ENCODE data around the gene CC2D1B.
A peak's percentile ranks its signal among the peaks of the same experiment; 100 is the strongest.

CC2D1B gene

GRCh38 chr1:52328615-52329014 is 37.4 kb downstream of the CC2D1B start:
- TF ChIP-seq ZBTB7A (IDR thresholded peaks at IDR 0.05; ENCODE audit: low read depth) = no peak
- TF ChIP-seq NFIC (IDR thresholded peaks at IDR 0.05) = no peak
- no peak for TF ChIP-seq CREB1 (IDR thresholded peaks at IDR 0.05; ENCODE audit: low read depth)
- TF ChIP-seq RAD21 (IDR thresholded peaks at IDR 0.05; ENCODE audit: low read depth) = no peak
- TF ChIP-seq EGR1 (IDR thresholded peaks at IDR 0.05) = no peak
- no peak for TF ChIP-seq REST (IDR thresholded peaks at IDR 0.05; ENCODE audit: low read depth)
- TF ChIP-seq CEBPB (IDR thresholded peaks at IDR 0.05) = no peak
- TF ChIP-seq MAX (IDR thresholded peaks at IDR 0.05) = no peak
- TF ChIP-seq TEAD4 (IDR thresholded peaks at IDR 0.05) = no peak
- TF ChIP-seq TAF1 (IDR thresholded peaks at IDR 0.05; ENCODE audit: low read depth) = no peak
- TF ChIP-seq TCF12 (IDR thresholded peaks at IDR 0.05; ENCODE audit: low read depth) = no peak
- TF ChIP-seq EP300 (IDR thresholded peaks at IDR 0.05; ENCODE audit: borderline replicate concordance) = no peak
- TF ChIP-seq YY1 (IDR thresholded peaks at IDR 0.05; ENCODE audit: low read depth) = no peak
- TF ChIP-seq USF1 (IDR thresholded peaks at IDR 0.05) = no peak
- no peak for TF ChIP-seq FOXM1 (IDR thresholded peaks at IDR 0.05; ENCODE audit: borderline replicate concordance, low read depth)

- TF ChIP-seq YY1 (IDR thresholded peaks at IDR 0.05; ENCODE audit: low read depth) (no peak), TCF12 (IDR thresholded peaks at IDR 0.05; ENCODE audit: low read depth) (no peak), ZBTB7A (IDR thresholded peaks at IDR 0.05; ENCODE audit: low read depth) (no peak), EP300 (IDR thresholded peaks at IDR 0.05; ENCODE audit: borderline replicate concordance) (no peak), RAD21 (IDR thresholded peaks at IDR 0.05; ENCODE audit: low read depth) (no peak), MAX (IDR thresholded peaks at IDR 0.05) (no peak), TAF1 (IDR thresholded peaks at IDR 0.05; ENCODE audit: low read depth) (no peak), FOXM1 (IDR thresholded peaks at IDR 0.05; ENCODE audit: borderline replicate concordance, low read depth) (no peak), TEAD4 (IDR thresholded peaks at IDR 0.05) (no peak), USF1 (IDR thresholded peaks at IDR 0.05) (no peak), CEBPB (IDR thresholded peaks at IDR 0.05) (no peak), EGR1 (IDR thresholded peaks at IDR 0.05) (no peak), REST (IDR thresholded peaks at IDR 0.05; ENCODE audit: low read depth) (no peak), NFIC (IDR thresholded peaks at IDR 0.05) (no peak), CREB1 (IDR thresholded peaks at IDR 0.05; ENCODE audit: low read depth) (no peak)
These were observed 40.2 kb downstream of the CC2D1B start for GRCh38 chr1:52325786-52326185.

GRCh38 chr1:52323731-52324130 is 42.3 kb downstream of the CC2D1B start:
- TF ChIP-seq CREB1 (IDR thresholded peaks at IDR 0.05; ENCODE audit: low read depth) (no peak), TEAD4 (IDR thresholded peaks at IDR 0.05) (no peak), TCF12 (IDR thresholded peaks at IDR 0.05; ENCODE audit: low read depth) (no peak), ZBTB7A (IDR thresholded peaks at IDR 0.05; ENCODE audit: low read depth) (no peak), TAF1 (IDR thresholded peaks at IDR 0.05; ENCODE audit: low read depth) (no peak), MAX (IDR thresholded peaks at IDR 0.05) (no peak), FOXM1 (IDR thresholded peaks at IDR 0.05; ENCODE audit: borderline replicate concordance, low read depth) (no peak), NFIC (IDR thresholded peaks at IDR 0.05) (no peak), USF1 (IDR thresholded peaks at IDR 0.05) (no peak), EP300 (IDR thresholded peaks at IDR 0.05; ENCODE audit: borderline replicate concordance) (no peak), CEBPB (IDR thresholded peaks at IDR 0.05) (no peak), RAD21 (IDR thresholded peaks at IDR 0.05; ENCODE audit: low read depth) (no peak), EGR1 (IDR thresholded peaks at IDR 0.05) (no peak), YY1 (IDR thresholded peaks at IDR 0.05; ENCODE audit: low read depth) (no peak)

GRCh38 chr1:52321061-52321460 is 44.9 kb downstream of the CC2D1B start:
- no peak for TF ChIP-seq YY1 (IDR thresholded peaks at IDR 0.05; ENCODE audit: low read depth)
- no peak for TF ChIP-seq EP300 (IDR thresholded peaks at IDR 0.05; ENCODE audit: borderline replicate concordance)
- TF ChIP-seq NFIC (IDR thresholded peaks at IDR 0.05) = no peak
- no peak for TF ChIP-seq FOXM1 (IDR thresholded peaks at IDR 0.05; ENCODE audit: borderline replicate concordance, low read depth)

- TF ChIP-seq TCF12 (IDR thresholded peaks at IDR 0.05; ENCODE audit: low read depth) = peak; percentile 65; the same call in 1 of the 2 replicates
- peak; percentile 82 for TF ChIP-seq NFIC (IDR thresholded peaks at IDR 0.05)
- TF ChIP-seq FOXM1 (IDR thresholded peaks at IDR 0.05; ENCODE audit: borderline replicate concordance, low read depth) = no peak
- no peak for TF ChIP-seq YY1 (IDR thresholded peaks at IDR 0.05; ENCODE audit: low read depth)
These were observed 59.6 kb downstream of the CC2D1B start for GRCh38 chr1:52306227-52307006.
